ENCODE measurements around the gene NGEF. TPM values are rescaled to one million over a fixed set of nuclear protein-coding genes. Genes with fewer than 3 reads are reported as not detected.

The NGEF gene
- total and polyA plus RNA-seq, 2 experiments from 2014 or later, result 2.0 to 2.9 TPM

GRCh38 chr2:232967474-232967873 is 45.6 kb downstream of the NGEF start:
- H3K4me1 ChIP-seq (ENCODE audit: low read depth), result no peaks in the 10 kb centered on the region
- H3K4me3 ChIP-seq, result no peak overlapping the region
- H3K27ac ChIP-seq, result no peak overlapping the region
- H3K36me3 ChIP-seq, result no peaks in the 10 kb centered on the region
- no peaks in the 10 kb centered on the region for H3K27me3 ChIP-seq
- DNase-seq (ENCODE audit: low read depth in 1 of 2, low spot score in 1 of 2), result no peak
- no peaks in the 10 kb centered on the region for H3K9me3 ChIP-seq (ENCODE audit: low read depth)
- no peak for TF ChIP-seq CTCF (IDR thresholded peaks at IDR 0.05; ENCODE audit: low read depth, low read length)

DNA sequence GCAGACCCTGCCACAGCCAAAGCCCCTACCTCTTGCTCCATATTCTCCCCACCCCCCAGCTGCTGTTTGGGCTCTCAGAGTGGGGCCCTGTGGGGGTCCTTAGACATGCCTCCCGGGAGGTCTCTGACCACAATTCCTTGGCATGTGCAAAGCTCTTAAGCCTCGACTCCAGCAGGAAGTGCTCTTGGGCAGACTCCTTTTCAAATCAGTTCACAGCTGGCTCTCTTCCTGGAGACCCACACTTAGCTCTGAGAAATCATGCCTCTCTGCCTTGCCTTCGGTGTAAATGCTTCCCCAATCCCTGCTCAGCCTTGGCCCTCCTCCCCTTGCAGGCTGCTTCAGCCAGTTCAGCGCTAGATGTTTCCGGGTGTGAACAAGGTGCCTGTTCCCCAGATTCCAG is 46.9 kb downstream of the NGEF start:
- no peak overlapping the region for H3K27ac ChIP-seq
- no peak for DNase-seq (ENCODE audit: low read depth in 1 of 2, low spot score in 1 of 2)
- no peaks in the 10 kb centered on the region for H3K4me1 ChIP-seq (ENCODE audit: low read depth)
- no peaks in the 10 kb centered on the region for H3K36me3 ChIP-seq
- H3K9me3 ChIP-seq (ENCODE audit: low read depth), result no peaks in the 10 kb centered on the region
- no peak for TF ChIP-seq CTCF (IDR thresholded peaks at IDR 0.05; ENCODE audit: low read depth, low read length)
- no peaks in the 10 kb centered on the region for H3K27me3 ChIP-seq
- no peak overlapping the region for H3K4me3 ChIP-seq

DNA sequence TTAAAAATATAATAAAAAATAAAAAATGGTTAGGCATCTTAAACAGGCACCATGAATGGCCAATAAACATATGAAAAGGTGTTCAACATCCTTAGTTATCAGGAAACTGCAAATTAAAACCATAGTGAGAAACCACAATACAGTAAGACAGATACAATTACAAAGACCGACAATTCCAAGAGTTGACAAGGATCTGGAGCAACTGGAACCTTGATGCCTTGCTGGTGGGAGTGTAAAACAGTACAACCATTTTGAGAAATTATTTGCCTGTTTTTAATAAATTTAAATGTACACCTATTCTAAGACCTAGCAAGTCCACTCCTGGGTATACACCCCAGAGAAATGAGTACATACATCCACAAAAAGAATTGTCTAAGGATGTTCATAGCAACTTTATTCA is 49.1 kb downstream of the NGEF start:
- Histone ChIP-seq H3K36me3 (no peaks in the 10 kb centered on the region), H3K9me3 (ENCODE audit: low read depth) (no peaks in the 10 kb centered on the region), H3K4me1 (ENCODE audit: low read depth) (no peaks in the 10 kb centered on the region), H3K27ac (no peak overlapping the region), H3K27me3 (no peaks in the 10 kb centered on the region), H3K4me3 (no peak overlapping the region)
- no peak for DNase-seq (ENCODE audit: low read depth in 1 of 2, low spot score in 1 of 2)
- no peak for TF ChIP-seq CTCF (IDR thresholded peaks at IDR 0.05; ENCODE audit: low read depth, low read length)

DNA sequence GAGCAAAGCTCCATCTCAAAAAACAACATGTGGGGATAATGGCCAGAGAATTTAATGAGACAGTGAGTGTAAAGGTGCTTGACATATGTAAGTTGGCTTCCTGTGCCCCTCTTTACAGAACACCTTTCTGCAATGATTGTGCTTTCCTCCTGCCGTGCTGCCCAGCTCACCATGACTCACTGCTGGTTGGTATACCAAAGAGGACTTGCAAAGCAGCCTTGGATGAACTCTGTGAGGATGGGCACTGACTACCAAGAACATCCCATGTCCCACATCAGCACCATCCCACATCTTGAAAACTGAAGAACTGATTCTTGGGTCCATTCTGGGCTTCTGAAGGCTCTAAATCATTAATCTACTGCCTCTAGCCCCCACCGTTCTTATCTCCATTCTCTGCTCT is 52.2 kb downstream of the NGEF start:
- TF ChIP-seq CTCF (IDR thresholded peaks at IDR 0.05; ENCODE audit: low read depth, low read length), result no peak
- H3K27ac ChIP-seq, result no peak overlapping the region
- no peaks in the 10 kb centered on the region for H3K9me3 ChIP-seq (ENCODE audit: low read depth)
- H3K36me3 ChIP-seq, result no peaks in the 10 kb centered on the region
- H3K27me3 ChIP-seq, result no peaks in the 10 kb centered on the region
- DNase-seq (ENCODE audit: low read depth in 1 of 2, low spot score in 1 of 2), result no peak
- H3K4me3 ChIP-seq, result no peak overlapping the region
- no peaks in the 10 kb centered on the region for H3K4me1 ChIP-seq (ENCODE audit: low read depth)

- DNase-seq (ENCODE audit: low read depth in 1 of 2, low spot score in 1 of 2), result no peak
- no peak overlapping the region for H3K4me3 ChIP-seq
- H3K27ac ChIP-seq, result no peak overlapping the region
- no peaks in the 10 kb centered on the region for H3K36me3 ChIP-seq
- TF ChIP-seq CTCF (IDR thresholded peaks at IDR 0.05; ENCODE audit: low read depth, low read length), result no peak
- no peaks in the 10 kb centered on the region for H3K4me1 ChIP-seq (ENCODE audit: low read depth)
- no peaks in the 10 kb centered on the region for H3K9me3 ChIP-seq (ENCODE audit: low read depth)
- no peaks in the 10 kb centered on the region for H3K27me3 ChIP-seq
Measured at GRCh38 chr2:232959139-232959538, 53.9 kb downstream of the NGEF start.

DNA sequence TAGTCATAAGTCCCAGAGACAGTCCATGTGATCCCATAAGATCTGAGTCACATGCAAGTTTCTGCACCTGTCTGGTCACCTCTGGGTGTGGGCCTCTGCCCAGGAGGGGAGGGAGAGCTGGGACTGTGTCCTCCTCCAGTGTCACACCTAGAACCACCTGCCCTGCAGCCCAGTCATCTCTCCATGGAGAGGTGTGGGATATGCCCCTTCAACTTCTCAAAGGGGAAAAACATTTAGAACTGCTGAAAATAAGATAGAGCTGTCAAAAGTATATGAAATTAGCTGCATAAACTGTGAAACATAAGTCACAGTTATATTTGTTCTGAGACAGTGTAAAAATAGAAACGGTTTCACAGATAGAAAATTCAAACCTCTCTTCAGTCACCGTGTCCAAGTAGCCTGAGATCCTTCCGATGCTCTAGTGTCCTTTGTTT is 55.4 kb downstream of the NGEF start:
- H3K36me3 ChIP-seq, result no peaks in the 10 kb centered on the region
- no peaks in the 10 kb centered on the region for H3K27me3 ChIP-seq
- no peak for DNase-seq (ENCODE audit: low read depth in 1 of 2, low spot score in 1 of 2)
- no peaks in the 10 kb centered on the region for H3K4me1 ChIP-seq (ENCODE audit: low read depth)
- no peak overlapping the region for H3K27ac ChIP-seq
- no peak for TF ChIP-seq CTCF (IDR thresholded peaks at IDR 0.05; ENCODE audit: low read depth, low read length)
- H3K4me3 ChIP-seq, result no peak overlapping the region
- no peaks in the 10 kb centered on the region for H3K9me3 ChIP-seq (ENCODE audit: low read depth)
